SIG-M5 treated with dmso at 0.1 percent for 504 hours (cell line): Measurements from ENCODE around the gene ECHDC3.
A peak's percentile ranks its signal among the peaks of the same experiment; 100 is the strongest.
"Not testable (repeated sequence)": the region's sequence is repeated elsewhere in the genome, so short reads cannot be mapped to it uniquely, and the experiment has no call there.

ENCODE experiments used
- DNase-seq: peaks from one replicate; lab custom pipeline; 2025; ENCODE audit not compliant: unreplicated experiment; lab: John Stamatoyannopoulos, UW

Gene ECHDC3

GRCh38 chr10:11715815-11716494 lies 26.2 kb upstream of the ECHDC3 start:
- DNase-seq = peak; percentile 5

- DNase-seq = no peak
These were observed 25.5 kb upstream of the ECHDC3 start for GRCh38 chr10:11716686-11717085.

GRCh38 chr10:11719496-11720259 lies 22.5 kb upstream of the ECHDC3 start:
- DNase-seq = no peak

- no peak for DNase-seq
These were observed 21.9 kb upstream of the ECHDC3 start for GRCh38 chr10:11720260-11720741.

- no peak for DNase-seq
These were observed 20.4 kb upstream of the ECHDC3 start for GRCh38 chr10:11721806-11722205.

- DNase-seq = no peak
These were observed 18.8 kb upstream of the ECHDC3 start for GRCh38 chr10:11723359-11723758.

- peak; percentile 49 for DNase-seq
These were observed 17.0 kb upstream of the ECHDC3 start for GRCh38 chr10:11724938-11725776.

- DNase-seq = no peak
These were observed 16.3 kb upstream of the ECHDC3 start for GRCh38 chr10:11725912-11726311.

- DNase-seq = no peak
These were observed 14.6 kb upstream of the ECHDC3 start for GRCh38 chr10:11727563-11727962.

GRCh38 chr10:11728353-11728752 lies 13.8 kb upstream of the ECHDC3 start:
- no peak for DNase-seq

- DNase-seq = no peak
These were observed 12.3 kb upstream of the ECHDC3 start for GRCh38 chr10:11729790-11730315.

GRCh38 chr10:11730779-11731178 lies 11.4 kb upstream of the ECHDC3 start:
- no peak for DNase-seq

- DNase-seq = not testable (repeated sequence)
These were observed 5.4 kb upstream of the ECHDC3 start for GRCh38 chr10:11736767-11737166.

- DNase-seq = not testable (repeated sequence)
These were observed 4.7 kb upstream of the ECHDC3 start for GRCh38 chr10:11737258-11738032.

- no peak for DNase-seq
These were observed 1.3 kb upstream of the ECHDC3 start for GRCh38 chr10:11740907-11741306.

- no peak for DNase-seq
These were observed 574 bp upstream of the ECHDC3 start for GRCh38 chr10:11741608-11742007.

- DNase-seq = no peak
These were observed 657 bp downstream of the ECHDC3 start for GRCh38 chr10:11742779-11743298.

- no peak for DNase-seq
These were observed 1.5 kb downstream of the ECHDC3 start for GRCh38 chr10:11743461-11744338.

- DNase-seq = no peak
These were observed 2.9 kb downstream of the ECHDC3 start for GRCh38 chr10:11745045-11745444.
